ENCODE data around the gene LMNTD1.

LMNTD1 gene

GRCh38 chr12:25578411-25579143, 25.5 kb upstream of the LMNTD1 start:
- POLR2A ChIA-PET = no interaction called here
- CTCF ChIA-PET = no interaction called here

GRCh38 chr12:25574761-25575160, 21.7 kb upstream of the LMNTD1 start:
- CTCF ChIA-PET = no interaction called here
- WGBS (ENCODE audit: insufficient coverage) = 100% methylated on average over 1 of the region's 1 CpG

More at GRCh38 chr12:25578411-25579143, 25.5 kb upstream of the LMNTD1 start:
- Histone ChIP-seq H3K4me1 (ENCODE audit: control extremely low read depth in 1 of 4, control insufficient read depth in 4 of 4, insufficient read depth in 4 of 4, low read length in 3 of 4) (no peaks in the 10 kb centered on the region), H3K27me3 (replicated peaks in 2 of 5; ENCODE audit: control insufficient read depth in 4 of 5, insufficient read depth in 5 of 5, low read length in 4 of 5) (no peaks in the 10 kb centered on the region), H3K36me3 (ENCODE audit: control insufficient read depth in 4 of 4, insufficient read depth in 4 of 4, low read length in 3 of 4) (no peaks in the 10 kb centered on the region), H3K9me3 (ENCODE audit: control extremely low read depth in 1 of 5, control insufficient read depth in 4 of 5, insufficient read depth in 2 of 5, low read depth in 1 of 5, low read length in 4 of 5) (no peaks in the 10 kb centered on the region), H3K4me3 (ENCODE audit: control insufficient read depth in 1 of 7, extremely low read depth in 1 of 7, insufficient read depth in 4 of 7, low read depth in 2 of 7, low read length in 6 of 7) (no peak overlapping the region), H3K27ac (ENCODE audit: insufficient read depth in 1 of 2, low read depth in 1 of 2, low read length in 2 of 2, poor library complexity in 1 of 2, severe bottlenecking in 2 of 2) (no peak overlapping the region)
- no CpG with 5 or more reads among the region's 2 CpGs for WGBS (ENCODE audit: insufficient coverage)
- DNase-seq = no peak

DNA sequence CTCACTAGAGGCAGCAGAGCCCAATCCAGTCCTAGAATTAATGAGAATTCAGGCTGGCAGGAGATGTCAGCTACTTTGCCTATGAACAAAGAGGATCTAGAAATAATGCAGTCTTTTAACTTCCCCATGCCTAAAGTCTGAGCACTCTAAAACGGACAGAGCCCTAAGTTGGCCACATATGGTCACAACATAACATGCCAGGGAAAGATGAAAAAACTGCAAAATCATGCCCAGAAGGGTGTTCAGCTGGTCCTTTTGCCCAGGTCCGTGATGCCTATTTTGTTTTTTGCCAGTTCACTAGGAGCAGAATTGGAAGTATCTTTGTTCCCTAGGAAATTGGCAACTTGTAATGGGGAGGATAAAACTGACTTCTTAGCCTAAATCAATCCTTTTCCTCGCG, 20.3 kb upstream of the LMNTD1 start:
- ChIA-PET CTCF (interaction anchor here (1.0 kb wide), 1 partner anchor 18 kb away, joined by 3 read pairs; no protein-coding TSS in a partner anchor), POLR2A (interaction anchor here (0.6 kb wide), 1 partner anchor 889 kb away, joined by 4 read pairs; no protein-coding TSS in a partner anchor)
- Histone ChIP-seq H3K27me3 (replicated peaks in 2 of 5; ENCODE audit: control insufficient read depth in 4 of 5, insufficient read depth in 5 of 5, low read length in 4 of 5) (no peaks in the 10 kb centered on the region), H3K27ac (ENCODE audit: insufficient read depth in 1 of 2, low read depth in 1 of 2, low read length in 2 of 2, poor library complexity in 1 of 2, severe bottlenecking in 2 of 2) (no peak overlapping the region), H3K36me3 (ENCODE audit: control insufficient read depth in 4 of 4, insufficient read depth in 4 of 4, low read length in 3 of 4) (no peaks in the 10 kb centered on the region), H3K9me3 (ENCODE audit: control extremely low read depth in 1 of 5, control insufficient read depth in 4 of 5, insufficient read depth in 2 of 5, low read depth in 1 of 5, low read length in 4 of 5) (peaks cover 0 to 2% (median 0%) of the 10 kb centered on the region in 5 experiments), H3K4me1 (ENCODE audit: control extremely low read depth in 1 of 4, control insufficient read depth in 4 of 4, insufficient read depth in 4 of 4, low read length in 3 of 4) (no peaks in the 10 kb centered on the region), H3K4me3 (ENCODE audit: control insufficient read depth in 1 of 7, extremely low read depth in 1 of 7, insufficient read depth in 4 of 7, low read depth in 2 of 7, low read length in 6 of 7) (no peak overlapping the region)
- DNase-seq = no peak
- 86% methylated on average over 2 of the region's 4 CpGs for WGBS (ENCODE audit: insufficient coverage)

More at GRCh38 chr12:25574761-25575160, 21.7 kb upstream of the LMNTD1 start:
- Histone ChIP-seq H3K27ac (ENCODE audit: insufficient read depth in 1 of 2, low read depth in 1 of 2, low read length in 2 of 2, poor library complexity in 1 of 2, severe bottlenecking in 2 of 2) (no peak overlapping the region), H3K4me3 (ENCODE audit: control insufficient read depth in 1 of 7, extremely low read depth in 1 of 7, insufficient read depth in 4 of 7, low read depth in 2 of 7, low read length in 6 of 7) (no peak overlapping the region), H3K9me3 (ENCODE audit: control extremely low read depth in 1 of 5, control insufficient read depth in 4 of 5, insufficient read depth in 2 of 5, low read depth in 1 of 5, low read length in 4 of 5) (no peaks in the 10 kb centered on the region), H3K27me3 (replicated peaks in 2 of 5; ENCODE audit: control insufficient read depth in 4 of 5, insufficient read depth in 5 of 5, low read length in 4 of 5) (no peaks in the 10 kb centered on the region), H3K4me1 (ENCODE audit: control extremely low read depth in 1 of 4, control insufficient read depth in 4 of 4, insufficient read depth in 4 of 4, low read length in 3 of 4) (no peaks in the 10 kb centered on the region), H3K36me3 (ENCODE audit: control insufficient read depth in 4 of 4, insufficient read depth in 4 of 4, low read length in 3 of 4) (no peaks in the 10 kb centered on the region)
- DNase-seq = no peak
- POLR2A ChIA-PET = interaction anchor here (0.6 kb wide), 1 partner anchor 437 kb away, joined by 3 read pairs; no protein-coding TSS in a partner anchor

DNA sequence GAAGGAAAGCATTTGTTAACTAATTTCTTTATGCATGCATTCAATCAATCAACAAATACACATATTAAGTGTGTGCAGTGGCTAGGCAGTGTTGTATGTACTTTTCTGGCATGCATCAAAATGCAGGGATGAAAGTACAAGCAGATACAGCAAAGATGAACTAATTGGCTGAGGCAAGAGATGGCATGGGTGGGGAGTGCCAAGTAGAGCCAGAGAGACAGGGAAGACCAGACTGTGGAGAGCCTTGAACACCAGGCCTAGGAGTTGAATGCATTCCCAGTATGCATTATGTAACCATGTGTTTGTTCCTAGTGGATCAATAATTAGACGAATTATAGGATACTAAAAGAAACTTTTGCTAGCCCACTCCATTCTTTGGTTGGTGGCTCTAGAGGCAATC, 17.3 kb upstream of the LMNTD1 start:
- CTCF ChIA-PET = no interaction called here
- WGBS (ENCODE audit: insufficient coverage) = no CpG with 5 or more reads among the region's 1 CpG
- Histone ChIP-seq H3K27ac (ENCODE audit: insufficient read depth in 1 of 2, low read depth in 1 of 2, low read length in 2 of 2, poor library complexity in 1 of 2, severe bottlenecking in 2 of 2) (no peak overlapping the region), H3K36me3 (ENCODE audit: control insufficient read depth in 4 of 4, insufficient read depth in 4 of 4, low read length in 3 of 4) (no peaks in the 10 kb centered on the region), H3K27me3 (replicated peaks in 2 of 5; ENCODE audit: control insufficient read depth in 4 of 5, insufficient read depth in 5 of 5, low read length in 4 of 5) (no peaks in the 10 kb centered on the region), H3K4me3 (ENCODE audit: control insufficient read depth in 1 of 7, extremely low read depth in 1 of 7, insufficient read depth in 4 of 7, low read depth in 2 of 7, low read length in 6 of 7) (no peak overlapping the region), H3K9me3 (ENCODE audit: control extremely low read depth in 1 of 5, control insufficient read depth in 4 of 5, insufficient read depth in 2 of 5, low read depth in 1 of 5, low read length in 4 of 5) (peaks cover 0 to 5% (median 0%) of the 10 kb centered on the region in 5 experiments), H3K4me1 (ENCODE audit: control extremely low read depth in 1 of 4, control insufficient read depth in 4 of 4, insufficient read depth in 4 of 4, low read length in 3 of 4) (no peaks in the 10 kb centered on the region)
- POLR2A ChIA-PET = no interaction called here
- no peak for DNase-seq

- Histone ChIP-seq H3K27ac (ENCODE audit: insufficient read depth in 1 of 2, low read depth in 1 of 2, low read length in 2 of 2, poor library complexity in 1 of 2, severe bottlenecking in 2 of 2) (no peak overlapping the region), H3K27me3 (replicated peaks in 2 of 5; ENCODE audit: control insufficient read depth in 4 of 5, insufficient read depth in 5 of 5, low read length in 4 of 5) (no peaks in the 10 kb centered on the region), H3K4me3 (ENCODE audit: control insufficient read depth in 1 of 7, extremely low read depth in 1 of 7, insufficient read depth in 4 of 7, low read depth in 2 of 7, low read length in 6 of 7) (no peak overlapping the region), H3K9me3 (ENCODE audit: control extremely low read depth in 1 of 5, control insufficient read depth in 4 of 5, insufficient read depth in 2 of 5, low read depth in 1 of 5, low read length in 4 of 5) (peaks cover 0 to 5% (median 0%) of the 10 kb centered on the region in 5 experiments), H3K36me3 (ENCODE audit: control insufficient read depth in 4 of 4, insufficient read depth in 4 of 4, low read length in 3 of 4) (no peaks in the 10 kb centered on the region), H3K4me1 (ENCODE audit: control extremely low read depth in 1 of 4, control insufficient read depth in 4 of 4, insufficient read depth in 4 of 4, low read length in 3 of 4) (no peaks in the 10 kb centered on the region)
- CTCF ChIA-PET = no interaction called here
- POLR2A ChIA-PET = no interaction called here
- no peak for DNase-seq
- WGBS (ENCODE audit: insufficient coverage) = 92% methylated on average over 7 of the region's 8 CpGs
These were observed 13.3 kb upstream of the LMNTD1 start for GRCh38 chr12:25566202-25566949.

DNA sequence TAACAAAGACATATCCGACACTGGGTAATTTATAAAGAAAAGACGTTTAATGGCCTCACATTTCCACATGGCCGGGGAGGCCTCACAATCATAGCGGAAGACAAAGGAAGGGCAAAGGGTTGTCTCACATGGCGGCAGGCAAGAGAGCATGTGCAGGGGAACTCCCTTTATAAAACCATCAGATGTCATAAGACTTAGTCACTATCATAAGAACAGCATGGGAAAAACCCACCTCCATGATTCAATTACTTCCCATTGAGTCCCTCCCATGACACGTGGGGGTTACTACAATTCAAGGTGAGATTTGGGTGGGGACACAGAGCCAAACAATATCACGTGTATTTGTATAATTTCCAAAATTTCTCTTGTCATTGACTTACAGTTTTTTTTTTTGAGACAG, 5.5 kb upstream of the LMNTD1 start:
- CTCF ChIA-PET = no interaction called here
- 100% methylated on average over 5 of the region's 7 CpGs for WGBS (ENCODE audit: insufficient coverage)
- H3K4me1 ChIP-seq (ENCODE audit: control extremely low read depth in 1 of 4, control insufficient read depth in 4 of 4, insufficient read depth in 4 of 4, low read length in 3 of 4) = peaks cover 0 to 1% (median 0%) of the 10 kb centered on the region in 4 experiments
- no peak overlapping the region for H3K27ac ChIP-seq (ENCODE audit: insufficient read depth in 1 of 2, low read depth in 1 of 2, low read length in 2 of 2, poor library complexity in 1 of 2, severe bottlenecking in 2 of 2)
- DNase-seq = peak in 2 of 3 donors; percentile 14 to 26
- POLR2A ChIA-PET = no interaction called here
- H3K27me3 ChIP-seq (replicated peaks in 2 of 5; ENCODE audit: control insufficient read depth in 4 of 5, insufficient read depth in 5 of 5, low read length in 4 of 5) = no peaks in the 10 kb centered on the region
- no peaks in the 10 kb centered on the region for H3K9me3 ChIP-seq (ENCODE audit: control extremely low read depth in 1 of 5, control insufficient read depth in 4 of 5, insufficient read depth in 2 of 5, low read depth in 1 of 5, low read length in 4 of 5)
- no peak overlapping the region for H3K4me3 ChIP-seq (ENCODE audit: control insufficient read depth in 1 of 7, extremely low read depth in 1 of 7, insufficient read depth in 4 of 7, low read depth in 2 of 7, low read length in 6 of 7)
- H3K36me3 ChIP-seq (ENCODE audit: control insufficient read depth in 4 of 4, insufficient read depth in 4 of 4, low read length in 3 of 4) = no peaks in the 10 kb centered on the region
